ENCODE measurements around the gene EXOC6B. TPM values are rescaled to one million over a fixed set of nuclear protein-coding genes. Genes with fewer than 3 reads are reported as not detected.

EXOC6B gene
- total RNA-seq, 1 donor, result 9.0 TPM

GRCh38 chr2:72412214-72412613 is 413.6 kb downstream of the EXOC6B start:
- Histone ChIP-seq H3K4me1 (ENCODE audit: insufficient read depth, low read length) (no peaks in the 10 kb centered on the region), H3K9me3 (ENCODE audit: low read depth, low read length) (no peaks in the 10 kb centered on the region), H3K4me3 (ENCODE audit: low read length) (no peak overlapping the region), H3K27me3 (ENCODE audit: insufficient read depth, low read length) (no peaks in the 10 kb centered on the region)

- Histone ChIP-seq H3K4me3 (ENCODE audit: low read length) (no peak overlapping the region), H3K9me3 (ENCODE audit: low read depth, low read length) (peaks cover 17% of the 10 kb centered on the region), H3K4me1 (ENCODE audit: insufficient read depth, low read length) (no peaks in the 10 kb centered on the region), H3K27me3 (ENCODE audit: insufficient read depth, low read length) (no peaks in the 10 kb centered on the region)
Observed at GRCh38 chr2:72399879-72400278, 426.0 kb downstream of the EXOC6B start.

DNA sequence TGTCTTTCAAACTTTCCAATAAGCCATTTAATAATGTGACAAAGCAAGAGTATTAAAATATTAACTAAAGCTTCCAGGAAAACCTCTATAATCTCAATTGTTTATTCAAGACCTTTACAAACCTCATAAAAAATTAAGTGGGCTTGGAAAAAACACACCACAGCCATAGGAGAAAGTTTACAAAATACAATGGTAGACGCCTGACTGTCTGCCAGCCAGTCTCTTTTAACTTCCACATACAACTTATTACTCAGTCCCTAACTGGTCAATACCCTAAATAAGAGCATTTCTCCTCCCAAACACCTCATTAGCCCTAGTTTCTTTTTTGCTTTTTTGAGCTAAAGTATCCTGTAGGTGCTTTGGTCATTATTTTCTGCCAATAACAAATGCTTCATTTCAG is 430.7 kb downstream of the EXOC6B start:
- peaks cover 11% of the 10 kb centered on the region for H3K9me3 ChIP-seq (ENCODE audit: low read depth, low read length)
- H3K27me3 ChIP-seq (ENCODE audit: insufficient read depth, low read length), result no peaks in the 10 kb centered on the region
- H3K4me3 ChIP-seq (ENCODE audit: low read length), result no peak overlapping the region
- H3K4me1 ChIP-seq (ENCODE audit: insufficient read depth, low read length), result no peaks in the 10 kb centered on the region

DNA sequence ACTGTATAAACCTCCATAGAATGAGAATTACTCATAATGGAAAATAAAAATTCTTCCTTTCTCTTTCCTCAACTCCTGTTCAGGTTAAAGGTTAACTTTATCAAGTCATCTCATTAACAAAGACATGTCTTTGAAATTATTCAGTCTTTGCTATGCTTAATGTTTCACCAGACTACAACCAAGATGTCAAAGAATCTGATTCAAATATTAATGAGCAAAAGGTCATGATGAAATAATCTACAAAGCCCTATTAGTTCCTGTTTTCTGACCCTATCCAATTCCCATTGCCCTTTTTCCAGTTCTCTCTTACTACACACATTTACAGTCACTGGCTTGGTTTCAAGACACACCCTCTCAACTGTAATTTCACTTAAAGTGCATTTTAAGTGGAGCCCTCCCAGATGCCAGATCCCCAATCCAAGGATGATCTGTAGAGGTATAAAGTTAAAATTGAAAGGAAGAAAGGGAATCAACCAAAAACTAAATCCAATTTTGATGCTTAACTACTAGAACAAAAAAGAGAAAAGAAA is 431.2 kb downstream of the EXOC6B start:
- H3K4me3 ChIP-seq (ENCODE audit: low read length), result no peak overlapping the region
- no peaks in the 10 kb centered on the region for H3K27me3 ChIP-seq (ENCODE audit: insufficient read depth, low read length)
- H3K4me1 ChIP-seq (ENCODE audit: insufficient read depth, low read length), result no peaks in the 10 kb centered on the region
- peaks cover 6% of the 10 kb centered on the region for H3K9me3 ChIP-seq (ENCODE audit: low read depth, low read length)

GRCh38 chr2:72389447-72389846 is 436.4 kb downstream of the EXOC6B start:
- Histone ChIP-seq H3K4me3 (ENCODE audit: low read length) (no peak overlapping the region), H3K27me3 (ENCODE audit: insufficient read depth, low read length) (no peaks in the 10 kb centered on the region), H3K4me1 (ENCODE audit: insufficient read depth, low read length) (no peaks in the 10 kb centered on the region), H3K9me3 (ENCODE audit: low read depth, low read length) (peaks cover 15% of the 10 kb centered on the region)

- Histone ChIP-seq H3K27me3 (ENCODE audit: insufficient read depth, low read length) (no peaks in the 10 kb centered on the region), H3K4me3 (ENCODE audit: low read length) (no peak overlapping the region), H3K9me3 (ENCODE audit: low read depth, low read length) (peaks cover 15% of the 10 kb centered on the region), H3K4me1 (ENCODE audit: insufficient read depth, low read length) (no peaks in the 10 kb centered on the region)
Observed at GRCh38 chr2:72388263-72388662, 437.6 kb downstream of the EXOC6B start.

DNA sequence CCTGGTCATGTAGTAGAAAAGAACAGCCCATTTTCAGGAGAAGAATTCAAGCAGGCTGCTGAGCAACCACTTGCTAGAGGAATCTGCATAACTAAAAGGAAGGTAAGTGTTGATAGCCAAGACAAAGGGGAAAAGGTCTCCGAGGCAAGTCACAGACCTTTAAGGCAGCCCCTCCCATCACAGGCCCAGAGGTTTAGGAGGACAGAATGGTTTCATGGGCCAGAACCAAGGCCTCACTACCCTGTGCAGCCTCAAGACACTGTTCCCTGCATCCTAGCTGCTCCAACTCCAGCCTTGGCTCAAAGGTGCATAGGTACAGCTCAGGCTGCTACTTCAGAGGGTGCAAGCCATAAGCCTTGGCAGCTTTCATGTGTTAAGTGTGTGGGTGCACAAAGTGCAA is 439.5 kb downstream of the EXOC6B start:
- H3K4me1 ChIP-seq (ENCODE audit: insufficient read depth, low read length), result no peaks in the 10 kb centered on the region
- H3K4me3 ChIP-seq (ENCODE audit: low read length), result no peak overlapping the region
- H3K9me3 ChIP-seq (ENCODE audit: low read depth, low read length), result peaks cover 15% of the 10 kb centered on the region
- no peaks in the 10 kb centered on the region for H3K27me3 ChIP-seq (ENCODE audit: insufficient read depth, low read length)

DNA sequence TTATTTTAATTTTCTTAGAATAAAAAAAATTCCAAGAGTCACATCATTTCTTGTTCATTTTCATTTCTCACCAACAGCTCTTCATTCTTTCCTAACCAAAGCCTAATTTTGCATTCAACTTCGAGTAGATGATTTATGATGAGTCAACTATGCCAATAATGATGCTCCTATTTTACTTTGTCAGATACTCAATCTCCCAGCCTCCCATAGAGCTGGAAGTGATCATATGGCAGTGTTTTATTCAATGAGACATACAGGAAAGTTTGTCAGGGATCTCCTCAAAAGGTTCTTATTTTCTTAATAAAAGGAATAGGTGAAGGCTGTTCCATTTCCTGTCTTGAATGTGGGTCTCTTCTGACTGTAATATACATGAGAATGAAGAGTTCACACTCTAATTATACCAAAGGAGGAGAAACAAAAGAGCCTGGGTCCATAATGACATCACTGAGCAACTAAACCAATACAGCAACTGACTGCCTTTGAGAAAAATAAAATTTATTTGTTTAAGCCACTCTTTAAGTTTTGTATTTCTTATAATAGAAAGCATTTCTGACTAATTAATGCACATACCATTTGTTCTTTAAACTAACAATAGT is 447.0 kb downstream of the EXOC6B start:
- Histone ChIP-seq H3K9me3 (ENCODE audit: low read depth, low read length) (no peaks in the 10 kb centered on the region), H3K4me1 (ENCODE audit: insufficient read depth, low read length) (no peaks in the 10 kb centered on the region), H3K27me3 (ENCODE audit: insufficient read depth, low read length) (no peaks in the 10 kb centered on the region), H3K4me3 (ENCODE audit: low read length) (no peak overlapping the region)

DNA sequence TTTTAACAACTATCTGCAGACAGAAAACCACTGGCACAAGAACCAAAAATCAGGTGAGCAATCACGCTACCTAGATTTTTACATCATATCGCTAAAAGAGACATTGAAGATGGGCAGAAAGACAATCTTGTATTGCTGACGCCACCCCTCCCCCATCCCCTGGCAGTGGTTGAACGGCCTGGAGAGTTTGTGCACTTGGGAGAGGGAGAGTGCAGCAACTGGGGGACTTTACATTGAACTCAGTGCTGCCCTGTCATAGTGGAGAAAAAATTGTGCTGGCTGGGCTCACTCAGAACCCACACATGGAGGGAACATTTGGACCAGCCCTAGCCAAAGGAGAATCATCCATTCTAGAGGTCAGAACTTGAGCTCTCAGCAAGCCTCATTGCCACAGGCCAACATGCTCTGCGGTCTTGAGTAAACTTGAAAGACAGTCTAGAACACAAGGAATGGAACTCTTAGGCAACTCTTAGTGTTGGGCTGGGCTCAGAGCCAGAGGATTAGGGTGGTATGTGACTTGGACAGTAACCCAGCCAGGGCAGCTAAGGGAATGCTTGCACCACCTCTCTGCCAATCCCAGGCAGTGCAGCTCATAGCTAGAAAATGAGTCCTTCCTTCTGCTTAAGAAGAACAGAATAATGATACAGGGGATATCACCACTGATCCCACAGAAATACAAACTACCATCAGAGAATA is 458.2 kb downstream of the EXOC6B start:
- H3K4me1 ChIP-seq (ENCODE audit: insufficient read depth, low read length), result no peaks in the 10 kb centered on the region

GRCh38 chr2:72363406-72363805 is 462.4 kb downstream of the EXOC6B start:
- Histone ChIP-seq H3K27me3 (ENCODE audit: insufficient read depth, low read length) (no peaks in the 10 kb centered on the region), H3K4me1 (ENCODE audit: insufficient read depth, low read length) (no peaks in the 10 kb centered on the region), H3K9me3 (ENCODE audit: low read depth, low read length) (no peaks in the 10 kb centered on the region), H3K4me3 (ENCODE audit: low read length) (no peak overlapping the region)

More for the DNA sequence above, 458.2 kb downstream of the EXOC6B start:
- H3K9me3 ChIP-seq (ENCODE audit: low read depth, low read length), result no peaks in the 10 kb centered on the region
- no peak overlapping the region for H3K4me3 ChIP-seq (ENCODE audit: low read length)
- H3K27me3 ChIP-seq (ENCODE audit: insufficient read depth, low read length), result no peaks in the 10 kb centered on the region

GRCh38 chr2:72362733-72363132 is 463.1 kb downstream of the EXOC6B start:
- no peaks in the 10 kb centered on the region for H3K9me3 ChIP-seq (ENCODE audit: low read depth, low read length)
- no peaks in the 10 kb centered on the region for H3K4me1 ChIP-seq (ENCODE audit: insufficient read depth, low read length)
- H3K27me3 ChIP-seq (ENCODE audit: insufficient read depth, low read length), result no peaks in the 10 kb centered on the region
- no peak overlapping the region for H3K4me3 ChIP-seq (ENCODE audit: low read length)

GRCh38 chr2:72361521-72361920 is 464.3 kb downstream of the EXOC6B start:
- no peak overlapping the region for H3K4me3 ChIP-seq (ENCODE audit: low read length)
- no peaks in the 10 kb centered on the region for H3K4me1 ChIP-seq (ENCODE audit: insufficient read depth, low read length)
- no peaks in the 10 kb centered on the region for H3K9me3 ChIP-seq (ENCODE audit: low read depth, low read length)
- H3K27me3 ChIP-seq (ENCODE audit: insufficient read depth, low read length), result no peaks in the 10 kb centered on the region

DNA sequence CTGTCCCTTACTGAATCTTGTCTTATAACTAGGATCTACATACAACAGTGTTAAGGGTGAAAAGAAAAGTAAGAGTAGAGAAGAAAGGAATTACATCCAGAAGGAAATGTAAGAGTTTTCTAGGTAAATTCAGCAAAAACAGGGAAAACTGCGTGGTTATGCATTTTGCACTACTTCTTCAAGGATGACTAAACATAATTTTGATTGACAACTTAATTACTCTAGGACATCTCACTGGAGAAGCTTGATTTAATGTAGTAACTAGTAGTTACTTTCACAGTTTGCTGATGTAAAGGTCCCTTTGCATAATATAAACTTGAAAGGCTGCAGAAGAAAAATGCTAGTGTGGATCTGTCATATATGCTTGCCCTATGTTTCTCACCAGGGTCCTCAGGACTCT is 464.8 kb downstream of the EXOC6B start:
- no peaks in the 10 kb centered on the region for H3K9me3 ChIP-seq (ENCODE audit: low read depth, low read length)
- no peak overlapping the region for H3K4me3 ChIP-seq (ENCODE audit: low read length)
- no peaks in the 10 kb centered on the region for H3K27me3 ChIP-seq (ENCODE audit: insufficient read depth, low read length)
- no peaks in the 10 kb centered on the region for H3K4me1 ChIP-seq (ENCODE audit: insufficient read depth, low read length)

GRCh38 chr2:72350852-72351251 is 475.0 kb downstream of the EXOC6B start:
- no peaks in the 10 kb centered on the region for H3K9me3 ChIP-seq (ENCODE audit: low read depth, low read length)
- H3K4me3 ChIP-seq (ENCODE audit: low read length), result no peak overlapping the region
- no peaks in the 10 kb centered on the region for H3K27me3 ChIP-seq (ENCODE audit: insufficient read depth, low read length)
- no peaks in the 10 kb centered on the region for H3K4me1 ChIP-seq (ENCODE audit: insufficient read depth, low read length)

DNA sequence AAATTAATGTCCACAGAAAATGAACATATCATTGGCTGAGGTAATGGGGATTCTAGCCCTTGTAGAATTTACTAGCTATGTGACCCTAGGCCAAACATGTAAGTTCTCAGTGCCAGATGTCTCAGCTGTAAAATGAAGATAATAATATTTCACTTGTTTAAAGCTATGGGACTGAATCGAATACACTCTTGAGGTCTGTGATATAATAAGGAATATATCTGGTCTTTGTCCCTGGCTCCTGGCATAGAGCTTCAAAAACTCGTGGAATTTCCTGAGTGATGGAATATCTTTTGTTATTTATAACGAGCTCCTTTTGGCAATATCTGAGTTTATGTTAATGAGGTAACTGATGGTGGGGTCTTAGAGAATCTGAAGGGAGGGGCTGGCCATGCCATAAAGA is 476.8 kb downstream of the EXOC6B start:
- Histone ChIP-seq H3K27me3 (ENCODE audit: insufficient read depth, low read length) (no peaks in the 10 kb centered on the region), H3K4me3 (ENCODE audit: low read length) (no peak overlapping the region), H3K9me3 (ENCODE audit: low read depth, low read length) (no peaks in the 10 kb centered on the region), H3K4me1 (ENCODE audit: insufficient read depth, low read length) (no peaks in the 10 kb centered on the region)

- Histone ChIP-seq H3K27me3 (ENCODE audit: insufficient read depth, low read length) (no peaks in the 10 kb centered on the region), H3K4me1 (ENCODE audit: insufficient read depth, low read length) (no peaks in the 10 kb centered on the region)
Observed at GRCh38 chr2:72347081-72347480, 478.8 kb downstream of the EXOC6B start.

More at GRCh38 chr2:72347081-72347480, 478.8 kb downstream of the EXOC6B start:
- H3K4me3 ChIP-seq (ENCODE audit: low read length), result no peak overlapping the region
- no peaks in the 10 kb centered on the region for H3K9me3 ChIP-seq (ENCODE audit: low read depth, low read length)

Measured in mononuclear cell (primary cell).